T-helper 1 cell (primary cell): ENCODE data around the gene CD22.
"Not testable (repeated sequence)": the region's sequence is repeated elsewhere in the genome, so short reads cannot be mapped to it uniquely, and the experiment has no call there.

Experiments used
- DNase-seq, 5 donors: peaks; one replicate each; pipeline ENCODE4 v3.0.0-alpha.2; 2012 to 2020

Gene CD22

GRCh38 chr19:35342430-35342829 lies 13.4 kb downstream of the CD22 start:
- no peak for DNase-seq

- DNase-seq = no peak
These were observed 15.6 kb downstream of the CD22 start for GRCh38 chr19:35344511-35345031.

GRCh38 chr19:35345671-35346111 lies 16.7 kb downstream of the CD22 start:
- DNase-seq = no peak

GRCh38 chr19:35346193-35347052 lies 17.4 kb downstream of the CD22 start:
- DNase-seq = peak; percentile 50 to 68 (median 63)

DNA sequence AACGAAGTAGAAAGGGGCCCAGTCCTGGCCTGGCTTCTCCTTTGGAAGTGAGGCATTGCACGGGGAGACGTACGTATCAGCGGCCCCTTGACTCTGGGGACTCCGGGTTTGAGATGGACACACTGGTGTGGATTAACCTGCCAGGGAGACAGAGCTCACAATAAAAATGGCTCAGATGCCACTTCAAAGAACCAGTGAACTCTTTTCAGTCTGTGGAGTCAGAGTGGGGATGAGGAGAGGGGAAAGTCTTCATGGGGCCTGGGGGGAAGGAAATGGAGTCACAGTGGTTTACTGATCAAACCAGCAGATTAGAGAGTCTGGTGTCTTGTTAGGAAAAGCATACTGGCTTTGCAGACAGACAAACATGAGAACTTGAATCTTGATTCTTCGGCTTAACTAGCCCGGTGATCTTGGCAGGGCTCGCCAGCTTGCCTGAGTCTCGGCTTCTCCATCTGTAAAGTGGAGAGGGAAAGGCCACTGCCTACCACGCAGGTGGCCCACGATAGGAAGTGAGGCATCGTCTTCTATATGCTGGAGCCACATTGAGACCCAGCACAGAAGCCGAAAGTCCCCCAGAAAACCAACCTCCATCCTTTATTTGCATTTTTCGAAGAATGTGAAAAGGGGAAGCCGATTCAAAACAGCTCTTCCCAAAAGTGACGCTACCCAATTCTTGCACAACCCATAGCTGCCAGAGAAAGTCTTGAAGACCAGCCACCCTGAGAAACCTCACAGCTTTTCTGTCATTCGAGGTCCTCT lies 18.4 kb downstream of the CD22 start, which contains the start of gene FFAR1:
Gene FFAR1, plus strand, starts transcription at position 732 of the 759 bp plus-strand sequence. CDS start 3,650 bp downstream, outside the sequence.
- DNase-seq = peak in 3 of 5 donors; percentile 26 to 66 (median 32)

DNA sequence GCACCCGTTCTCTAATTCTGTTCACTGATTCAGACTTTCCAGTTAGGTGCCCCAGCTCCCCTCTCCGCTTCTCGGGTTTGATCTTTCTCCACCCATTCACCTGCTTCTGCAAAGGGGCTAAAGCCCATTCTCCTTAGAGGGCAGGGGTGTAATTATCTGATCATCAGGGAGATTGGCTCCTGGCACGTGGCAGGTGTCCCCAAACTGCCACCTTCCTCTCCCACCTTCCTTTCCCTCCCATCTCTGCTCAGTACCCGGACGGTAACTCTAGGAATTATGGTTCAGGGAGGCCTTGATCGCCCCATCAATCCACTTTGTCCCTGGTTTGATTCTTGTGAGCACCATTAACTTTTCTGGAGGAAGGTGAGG lies 18.9 kb downstream of the CD22 start:
- no peak for DNase-seq

GRCh38 chr19:35348911-35349611 lies 20.1 kb downstream of the CD22 start:
- no peak for DNase-seq

DNA sequence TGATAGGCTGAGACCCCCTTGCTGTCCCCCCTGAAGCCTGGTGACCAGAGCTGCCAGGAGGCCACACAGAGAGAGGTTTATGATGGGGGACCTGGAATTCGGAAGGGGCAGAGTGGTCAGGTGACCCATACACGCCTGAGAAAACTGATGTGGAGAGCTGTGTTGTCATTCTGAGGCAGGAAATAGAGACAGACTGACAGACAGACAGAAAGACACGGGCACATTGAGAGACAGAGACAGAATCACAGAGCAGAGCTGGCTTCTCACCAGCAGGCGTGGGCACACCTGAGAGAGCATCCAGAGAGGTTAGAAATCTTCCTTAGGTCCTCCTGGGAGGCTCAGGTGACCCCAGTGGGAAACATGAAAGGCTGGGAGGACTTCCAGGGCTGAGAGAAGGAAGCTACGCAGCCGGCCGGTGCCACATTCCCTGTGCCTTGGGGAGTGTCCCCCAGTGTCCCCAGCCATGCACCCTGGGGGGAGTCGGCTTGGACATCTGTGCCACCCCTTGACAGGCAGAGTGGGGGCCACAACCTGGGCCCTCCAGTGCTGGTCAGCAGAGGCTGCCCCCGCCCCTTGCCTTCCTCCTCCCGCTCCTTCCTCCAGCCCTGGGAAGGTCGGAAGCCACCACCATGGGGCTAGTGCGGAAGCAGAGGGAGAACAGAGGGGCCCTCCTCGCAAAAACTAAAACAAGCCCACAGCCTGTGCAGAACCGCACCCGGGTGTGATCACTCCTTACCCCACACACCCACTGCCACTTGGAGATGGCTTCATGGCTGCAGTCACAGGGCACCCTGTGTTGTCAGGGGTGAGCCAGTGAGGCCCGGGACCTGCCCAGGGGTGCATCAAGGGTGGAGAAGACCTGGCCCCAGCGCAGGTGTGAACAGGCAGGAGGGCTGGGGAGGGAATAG lies 20.9 kb downstream of the CD22 start:
- DNase-seq = no peak

- DNase-seq = no peak
These were observed 21.6 kb downstream of the CD22 start for GRCh38 chr19:35350591-35350990.

- DNase-seq = no peak
These were observed 22.6 kb downstream of the CD22 start for GRCh38 chr19:35351411-35352176.

DNA sequence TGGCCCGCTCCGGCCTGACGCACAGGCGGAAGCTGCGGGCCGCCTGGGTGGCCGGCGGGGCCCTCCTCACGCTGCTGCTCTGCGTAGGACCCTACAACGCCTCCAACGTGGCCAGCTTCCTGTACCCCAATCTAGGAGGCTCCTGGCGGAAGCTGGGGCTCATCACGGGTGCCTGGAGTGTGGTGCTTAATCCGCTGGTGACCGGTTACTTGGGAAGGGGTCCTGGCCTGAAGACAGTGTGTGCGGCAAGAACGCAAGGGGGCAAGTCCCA lies 23.1 kb downstream of the CD22 start:
- DNase-seq = no peak

DNA sequence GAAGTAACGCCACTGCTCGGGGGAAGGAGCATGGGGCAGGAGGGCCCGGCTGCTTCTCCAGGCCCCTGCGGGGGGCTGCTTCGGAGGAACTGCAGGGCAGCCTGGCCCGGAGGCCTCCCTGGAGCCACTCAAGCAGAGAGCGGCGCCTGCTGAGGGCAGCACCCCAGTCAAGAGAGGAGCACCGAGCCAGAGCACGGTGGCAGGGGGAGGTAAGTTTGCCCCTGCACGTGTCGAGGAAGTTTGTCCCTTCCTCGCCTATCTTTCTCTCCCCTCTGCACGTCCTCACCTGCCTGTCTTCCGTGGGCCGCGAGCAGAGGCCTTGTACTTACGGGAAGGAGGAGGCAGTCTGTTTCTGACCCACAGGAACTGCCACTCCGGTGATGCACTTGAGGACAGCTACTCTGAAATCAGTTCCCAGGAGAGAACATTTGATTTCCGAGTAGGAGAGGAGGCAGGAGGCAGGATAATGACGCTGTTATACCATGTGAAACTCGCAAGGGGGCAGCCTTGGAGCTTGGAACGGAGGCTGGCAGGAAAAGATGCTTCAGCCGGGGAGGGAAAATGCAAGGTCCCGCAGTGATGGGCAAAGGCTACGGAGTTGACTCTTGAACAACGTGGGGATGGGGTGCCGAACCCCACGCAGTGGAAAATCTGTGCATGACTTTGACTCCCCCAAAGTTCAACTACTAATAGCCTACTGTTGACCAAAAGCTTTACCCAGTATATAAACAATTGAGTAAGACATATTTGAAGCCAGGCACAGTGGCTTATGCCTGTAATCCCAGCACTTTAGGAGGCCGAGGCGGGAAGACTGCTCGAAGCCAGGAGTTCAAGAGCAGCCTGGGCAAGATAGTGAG lies 23.7 kb downstream of the CD22 start:
- DNase-seq = peak; percentile 38 to 70 (median 55)

GRCh38 chr19:35353635-35354034 lies 24.6 kb downstream of the CD22 start:
- no peak for DNase-seq

DNA sequence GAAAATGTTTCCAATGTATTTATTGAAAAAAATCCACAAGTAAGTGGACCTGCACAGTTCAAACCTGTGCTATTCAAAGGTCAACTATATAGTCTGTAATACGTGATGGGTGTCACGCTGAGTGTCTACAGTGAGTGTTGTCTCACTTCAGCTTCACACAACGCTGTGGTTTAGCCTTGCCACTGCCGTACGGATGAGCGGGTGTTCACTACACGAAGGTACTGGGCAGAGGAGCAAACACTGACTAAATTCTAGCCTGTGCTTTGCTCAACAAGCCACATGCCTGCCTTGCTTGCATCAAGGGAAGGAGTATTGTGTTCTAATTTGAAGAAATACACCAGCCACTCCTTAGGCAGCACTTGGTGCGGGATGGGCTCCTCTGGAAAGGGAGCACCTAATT lies 25.9 kb downstream of the CD22 start:
- no peak for DNase-seq

DNA sequence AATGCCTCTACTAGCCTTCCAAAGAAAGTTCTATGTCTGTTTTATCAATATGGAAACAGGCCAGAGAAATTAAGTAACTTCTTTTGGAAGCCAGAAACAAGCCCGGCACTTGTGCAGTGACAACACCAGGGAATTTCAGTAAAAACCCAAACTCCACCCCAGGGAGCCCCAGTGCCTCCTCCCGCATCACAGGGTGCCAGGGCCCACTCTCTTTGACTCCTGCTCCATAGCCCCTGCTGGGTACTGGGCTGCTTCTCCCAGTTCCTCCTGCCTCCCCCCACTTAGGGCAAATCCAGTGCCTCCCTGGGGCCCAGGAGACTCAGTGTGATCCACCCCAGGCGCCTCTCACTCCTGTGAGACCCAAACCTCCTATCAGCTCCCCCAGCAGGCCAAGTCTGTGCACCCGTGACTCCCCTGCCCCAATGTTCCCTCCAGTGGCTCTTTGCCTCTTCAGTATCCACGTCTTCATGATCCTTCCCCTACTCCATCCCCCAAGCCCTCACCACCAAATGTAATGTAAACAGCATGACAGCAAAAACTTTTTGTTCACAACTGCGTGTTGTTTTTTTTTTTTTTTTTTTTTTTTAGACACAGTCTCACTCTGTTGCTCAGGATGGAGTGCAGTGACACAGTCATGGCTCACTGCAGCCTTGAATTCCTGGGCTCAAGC lies 26.9 kb downstream of the CD22 start:
- no peak for DNase-seq

GRCh38 chr19:35357867-35358573 lies 29.0 kb downstream of the CD22 start, which contains the start of gene FFAR3:
Gene FFAR3, plus strand, starts transcription at chr19:35358460. Its CDS starts 431 bp downstream, at chr19:35358891.
- DNase-seq = peak in 1 of 5 donors; percentile 42

DNA sequence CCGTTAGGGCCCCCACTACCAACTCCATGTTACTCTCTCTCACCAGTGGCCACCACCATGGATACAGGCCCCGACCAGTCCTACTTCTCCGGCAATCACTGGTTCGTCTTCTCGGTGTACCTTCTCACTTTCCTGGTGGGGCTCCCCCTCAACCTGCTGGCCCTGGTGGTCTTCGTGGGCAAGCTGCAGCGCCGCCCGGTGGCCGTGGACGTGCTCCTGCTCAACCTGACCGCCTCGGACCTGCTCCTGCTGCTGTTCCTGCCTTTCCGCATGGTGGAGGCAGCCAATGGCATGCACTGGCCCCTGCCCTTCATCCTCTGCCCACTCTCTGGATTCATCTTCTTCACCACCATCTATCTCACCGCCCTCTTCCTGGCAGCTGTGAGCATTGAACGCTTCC lies 29.8 kb downstream of the CD22 start:
- DNase-seq = not testable (repeated sequence)

DNA sequence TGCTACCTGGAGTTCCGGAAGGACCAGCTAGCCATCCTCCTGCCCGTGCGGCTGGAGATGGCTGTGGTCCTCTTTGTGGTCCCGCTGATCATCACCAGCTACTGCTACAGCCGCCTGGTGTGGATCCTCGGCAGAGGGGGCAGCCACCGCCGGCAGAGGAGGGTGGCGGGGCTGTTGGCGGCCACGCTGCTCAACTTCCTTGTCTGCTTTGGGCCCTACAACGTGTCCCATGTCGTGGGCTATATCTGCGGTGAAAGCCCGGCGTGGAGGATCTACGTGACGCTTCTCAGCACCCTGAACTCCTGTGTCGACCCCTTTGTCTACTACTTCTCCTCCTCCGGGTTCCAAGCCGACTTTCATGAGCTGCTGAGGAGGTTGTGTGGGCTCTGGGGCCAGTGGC lies 30.4 kb downstream of the CD22 start:
- not testable (repeated sequence) for DNase-seq

GRCh38 chr19:35360081-35360480 lies 31.1 kb downstream of the CD22 start:
- DNase-seq = not testable (repeated sequence)
